Aorta (tissue), 5 donors: Measurements from ENCODE around the gene MXD3. TPM values are rescaled to one million over a fixed set of nuclear protein-coding genes. Genes with fewer than 3 reads are reported as not detected.

ENCODE experiments used
- ATAC-seq: fragments of 200-7000 bp; cut with Tn5 transposase; one replicate; pipeline ENCODE4 v1.9.1; 2022; ENCODE audit warnings: moderate library complexity; ENCODE audit not compliant: low FRiP score
- DNase-seq, 2 donors: peaks; one replicate each; pipeline ENCODE4 v3.0.0-alpha.2; 2020
- H3K27ac ChIP-seq, 2 donors: one replicate each; pipeline ENCODE4 v1.5.1; 2013; ENCODE audit warnings: low read length in 2 of 2, mild to moderate bottlenecking in 2 of 2, moderate library complexity in 2 of 2, control low read depth in 1 of 2, inconsistent platforms in 1 of 2, low read depth in 1 of 2
- H3K27me3 ChIP-seq, 2 donors: one replicate each; pipeline ENCODE4 v1.6.1; 2013; ENCODE audit warnings: control low read depth in 1 of 2, low read length in 1 of 2, mild to moderate bottlenecking in 1 of 2, moderate library complexity in 1 of 2; ENCODE audit not compliant: insufficient read depth in 2 of 2, control insufficient read depth in 1 of 2
- H3K36me3 ChIP-seq, 2 donors: one replicate each; pipeline ENCODE4 v1.6.1; 2013; ENCODE audit warnings: control low read depth in 1 of 2, low read length in 1 of 2, mild to moderate bottlenecking in 1 of 2; ENCODE audit not compliant: insufficient read depth in 2 of 2, control insufficient read depth in 1 of 2
- H3K4me1 ChIP-seq, 2 donors: one replicate each; pipeline ENCODE4 v1.6.1; 2013; ENCODE audit warnings: low read length in 2 of 2, control low read depth in 1 of 2, mild to moderate bottlenecking in 1 of 2, moderate library complexity in 1 of 2; ENCODE audit not compliant: insufficient read depth in 2 of 2, control insufficient read depth in 1 of 2
- H3K4me3 ChIP-seq, 2 donors: one replicate each; pipeline ENCODE4 v1.5.1; 2013; ENCODE audit warnings: low read length in 2 of 2, control low read depth in 1 of 2, mild to moderate bottlenecking in 1 of 2
- H3K9me3 ChIP-seq: one replicate; pipeline ENCODE4 v1.6.1; 2013; ENCODE audit warnings: mild to moderate bottlenecking, low read length; ENCODE audit not compliant: control insufficient read depth
- WGBS, 2 donors: extraction: QIAGEN DNeasy Blood & Tissue Kit; methylation state at CpG; one replicate each; pipeline ENCODE4 v1.1.7; 2013; 5-methylcytosine and 5-hydroxymethylcytosine counted together
- intact Hi-C, 2 donors: fragments of 100-400 bp; cut with DNase I; formaldehyde crosslinking; loops; one replicate each; pipeline versions ENCODE4 v1.14.2 to v1.15.0; 2022
- polyA plus RNA-seq, 2 donors: library from polyadenylated mRNA; stranded (reverse); fragments of 200-250 nt; gene quantifications; one replicate each; pipeline ENCODE4 v1.2.3, GENCODE V29; 2013
- total RNA-seq, 2 donors: library from RNA; stranded (reverse); fragmentation: NEBNext Ultra II Directional; extraction: Animal tissue kit (Norgen Biotek cat#: 25700); gene quantifications; one replicate each; pipeline ENCODE4 v1.2.1, GENCODE V29; 2021
- donor health status: healthy with polysubstance abuse.
- donor health status: Bipolar disorder and iron deficiency.
- donor health status: DM: no; HTN: no; CAD: no.
- donor health status: DM: no; HTN: no; CAD: no.
- donor health status: DM: yes; HTN: yes; CAD: no.

The MXD3 gene
- total and polyA plus RNA-seq, 4 donors, result 4.1 to 52.6 (median 9.2) TPM

DNA sequence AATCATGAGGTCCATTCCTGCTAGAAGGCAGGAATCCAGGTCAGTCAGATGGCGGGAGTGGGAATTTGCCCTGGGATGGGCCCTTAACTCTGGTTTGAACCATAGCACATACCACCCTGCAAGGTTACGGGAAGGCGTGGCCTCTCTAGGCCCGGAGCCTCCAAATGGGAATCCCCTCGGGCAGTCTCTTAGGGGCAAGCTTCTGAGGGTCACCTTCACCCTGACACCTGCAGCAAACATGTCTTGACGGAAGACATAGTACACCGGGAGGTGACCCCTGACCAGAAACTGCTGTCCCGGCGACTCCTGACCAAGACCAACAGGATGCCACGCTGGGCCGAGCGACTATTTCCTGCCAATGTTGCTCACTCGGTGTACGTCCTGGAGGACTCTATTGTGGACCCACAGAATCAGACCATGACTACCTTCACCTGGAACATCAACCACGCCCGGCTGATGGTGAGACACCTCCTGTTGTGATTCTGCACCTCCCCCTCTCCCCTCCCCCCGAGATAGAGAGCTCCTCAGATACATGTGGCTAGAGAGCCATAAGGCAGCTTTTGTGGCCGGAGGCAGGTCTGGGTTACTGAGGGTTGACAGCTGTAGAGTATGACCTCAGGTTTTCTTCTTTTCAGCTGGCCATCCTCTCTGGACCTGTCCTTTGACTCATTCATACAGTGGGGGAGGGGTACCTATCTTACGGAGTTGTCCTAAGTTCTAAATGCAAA lies 7.1 kb downstream of the MXD3 start:
- peak overlapping the region; percentile 38 to 74 for H3K4me3 ChIP-seq
- DNase-seq (peak in 1 of 2 donors; percentile 72), ATAC-seq (no peak)
- intact Hi-C loops, result no loop called here
- H3K27ac ChIP-seq, result no peak overlapping the region
- 33 to 39% methylated on average over 19 of the region's 19 CpGs for WGBS, 2 donors
- no peaks in the 10 kb centered on the region for H3K27me3 ChIP-seq
- H3K4me1 ChIP-seq, result no peaks in the 10 kb centered on the region
- H3K36me3 ChIP-seq, result no peaks in the 10 kb centered on the region
- no peaks in the 10 kb centered on the region for H3K9me3 ChIP-seq

DNA sequence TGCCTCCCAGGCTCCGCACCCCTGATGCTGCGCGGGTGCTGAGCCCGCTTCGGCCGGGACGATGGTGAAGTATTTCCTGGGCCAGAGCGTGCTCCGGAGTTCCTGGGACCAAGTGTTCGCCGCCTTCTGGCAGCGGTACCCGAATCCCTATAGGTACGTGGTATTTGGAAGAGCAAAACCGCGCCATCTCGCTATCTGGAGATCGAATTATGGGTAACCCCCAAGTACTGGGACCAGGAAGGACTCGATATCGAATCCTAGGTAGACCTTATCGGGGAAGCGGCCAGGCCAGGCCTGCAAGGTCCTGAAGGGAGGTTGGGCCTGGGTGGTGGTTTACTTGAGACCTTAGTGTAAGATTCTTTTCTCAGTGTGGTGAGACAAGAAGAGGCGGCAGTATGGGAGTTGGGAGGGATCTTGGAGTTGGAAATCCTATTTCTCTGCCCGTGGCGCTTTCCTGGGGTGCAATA lies 7.7 kb downstream of the MXD3 start:
- H3K9me3 ChIP-seq, result no peaks in the 10 kb centered on the region
- 1% methylated on average over 24 to 25 of the region's 25 CpGs for WGBS, 2 donors
- no peaks in the 10 kb centered on the region for H3K36me3 ChIP-seq
- ATAC-seq (no peak), DNase-seq (no peak)
- intact Hi-C loops, result no loop called here
- H3K4me3 ChIP-seq, result peak overlapping the region; percentile 38 to 74
- no peaks in the 10 kb centered on the region for H3K4me1 ChIP-seq
- H3K27me3 ChIP-seq, result no peaks in the 10 kb centered on the region
- H3K27ac ChIP-seq, result peak overlapping the region; percentile 31 to 41

DNA sequence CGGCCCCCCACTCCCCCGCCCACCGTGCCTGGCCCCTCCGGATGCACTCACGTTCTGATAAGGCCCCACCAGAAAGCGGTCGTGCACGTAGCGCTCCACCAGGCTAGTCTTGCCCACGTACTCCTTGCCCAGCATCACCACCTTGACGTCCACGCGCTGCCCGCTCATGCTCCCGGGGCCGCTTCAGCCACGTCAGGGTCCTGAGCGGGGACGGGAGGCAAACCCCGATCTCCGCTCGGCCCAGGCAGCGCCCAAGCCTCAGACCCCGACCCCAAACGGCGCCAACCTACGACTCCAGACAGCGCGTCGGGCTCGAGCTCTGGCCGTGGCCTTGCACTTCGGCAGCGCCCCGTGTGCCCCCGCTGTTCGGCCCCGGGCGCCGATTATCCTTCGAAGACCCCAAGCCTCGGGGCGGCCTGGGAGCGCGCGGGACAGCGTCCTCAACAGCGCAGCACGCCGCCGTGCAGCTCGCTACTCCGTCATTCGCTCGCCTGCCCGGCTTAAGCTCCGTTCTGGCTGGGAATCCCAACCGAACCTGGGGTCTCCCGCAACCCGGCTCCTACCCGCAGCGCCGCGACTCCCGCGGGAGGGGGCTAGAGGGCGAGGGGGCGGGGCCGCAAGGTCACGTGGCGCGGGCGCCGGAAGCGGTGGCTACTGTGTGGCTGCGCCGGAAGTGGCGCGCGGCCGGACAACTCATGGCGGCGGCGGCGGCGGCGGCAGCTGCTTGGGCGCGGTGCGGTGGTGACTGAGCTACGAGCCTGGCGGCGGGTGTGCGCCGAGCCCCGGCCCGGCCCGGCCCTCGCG lies 8.4 kb downstream of the MXD3 start, which contains the start of the genes PRELID1 and RAB24:
TSS of gene PRELID1 (plus strand) at position 679 of the 804 bp plus-strand sequence. CDS start 187 bp downstream, outside the sequence.
TSS of gene RAB24 (minus strand) at position 599 of the 804 bp plus-strand sequence. CDS start at position 168, 431 bp downstream.
- H3K9me3 ChIP-seq, result no peaks in the 10 kb centered on the region
- H3K4me1 ChIP-seq, result no peaks in the 10 kb centered on the region
- DNase-seq, result peak; percentile 93 to 97
- H3K36me3 ChIP-seq, result no peaks in the 10 kb centered on the region
- peak; percentile 93 for ATAC-seq
- intact Hi-C loops, result no loop called here
- no peaks in the 10 kb centered on the region for H3K27me3 ChIP-seq
- peak within 1 kb of the TSS; percentile 38 to 74 for H3K4me3 ChIP-seq
- H3K27ac ChIP-seq, result peak within 1 kb of the TSS; percentile 31 to 41
- WGBS, 2 donors, result 0 to 1% methylated on average over 87 to 100 of the region's 100 CpGs

DNA sequence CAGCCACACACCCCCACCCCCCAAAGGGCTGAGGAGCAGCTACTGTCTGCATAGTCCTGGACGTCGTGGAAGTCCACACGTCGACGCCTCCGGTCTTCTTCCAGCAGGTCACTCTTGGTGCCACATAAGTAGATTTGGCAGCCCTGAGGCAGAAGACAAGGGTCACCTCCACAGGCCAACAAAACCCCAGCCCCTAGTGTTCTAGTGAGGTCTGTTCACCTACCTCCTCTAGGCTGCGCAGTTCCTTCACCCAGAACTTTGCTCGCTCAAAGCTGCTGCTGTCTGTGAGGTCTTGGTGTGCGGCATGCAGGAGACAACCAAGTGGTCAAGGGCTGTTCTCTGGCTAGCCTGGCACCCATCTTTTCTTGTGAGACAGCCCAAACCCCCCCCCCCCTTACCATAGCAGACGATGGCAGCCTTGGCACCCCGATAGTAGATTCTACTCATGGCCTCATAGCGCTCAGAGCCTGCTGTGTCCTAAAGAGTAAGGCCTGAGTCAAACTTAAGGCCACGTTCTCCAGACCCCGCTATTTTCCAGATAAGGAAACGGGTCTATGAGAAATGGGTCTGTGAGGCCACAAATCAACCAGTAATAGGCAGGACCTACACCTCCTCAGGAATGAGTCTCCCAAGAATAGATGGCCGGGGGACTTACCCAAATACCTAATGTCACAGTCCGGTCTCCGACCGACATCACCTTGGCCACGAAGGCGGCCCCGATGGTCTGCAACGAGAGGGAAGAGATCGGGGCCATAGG lies 9.2 kb downstream of the MXD3 start:
- intact Hi-C loops, result no loop called here
- ATAC-seq, result no peak
- no peak overlapping the region for H3K27ac ChIP-seq

DNA sequence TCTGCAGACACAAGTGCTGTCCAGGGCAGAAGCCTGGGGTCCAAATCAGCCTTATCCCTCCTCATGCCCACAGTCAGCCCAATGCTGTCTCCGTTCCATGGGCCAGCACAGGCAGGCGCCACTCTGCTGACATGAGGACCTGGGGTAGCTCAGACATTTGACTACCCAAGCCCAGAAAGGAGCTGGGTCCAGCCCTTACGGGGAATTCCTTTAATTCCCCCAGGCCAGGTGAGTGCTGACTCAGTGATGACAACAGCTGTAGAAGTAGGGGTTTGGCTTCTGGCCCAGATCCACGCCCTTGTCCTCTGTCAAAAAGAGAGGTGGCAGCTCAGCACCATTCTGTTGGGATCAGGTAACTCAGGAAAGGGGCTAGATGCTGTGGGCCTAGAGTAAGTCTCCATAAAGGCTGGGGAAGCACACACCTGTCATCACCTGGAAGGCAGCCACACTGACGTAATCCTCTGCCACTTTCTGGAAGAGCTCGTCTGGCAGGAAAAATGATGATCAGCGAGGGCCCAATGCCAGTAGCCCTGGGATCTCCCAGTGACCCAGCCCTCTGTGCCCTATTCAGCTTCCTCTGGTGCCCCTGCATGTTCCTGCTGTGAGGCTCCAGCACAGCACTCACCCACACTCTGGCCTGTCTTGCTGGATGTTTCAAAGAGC lies 10.1 kb downstream of the MXD3 start:
- Histone ChIP-seq H3K36me3 (peaks cover 0 to 6% of the 10 kb centered on the region in 2 donors), H3K27ac (no peak overlapping the region), H3K4me3 (no peak overlapping the region), H3K4me1 (no peaks in the 10 kb centered on the region), H3K9me3 (no peaks in the 10 kb centered on the region), H3K27me3 (no peaks in the 10 kb centered on the region)
- 67 to 77% methylated on average over 7 of the region's 7 CpGs for WGBS, 2 donors
- intact Hi-C loops, result no loop called here
- peak in 1 of 2 donors; percentile 70 for DNase-seq
- no peak for ATAC-seq

More for the DNA sequence above, 9.2 kb downstream of the MXD3 start:
- Histone ChIP-seq H3K4me1 (no peaks in the 10 kb centered on the region), H3K36me3 (peaks cover 0 to 6% of the 10 kb centered on the region in 2 donors), H3K9me3 (no peaks in the 10 kb centered on the region), H3K4me3 (peak overlapping the region; percentile 38 to 73), H3K27me3 (no peaks in the 10 kb centered on the region)
- peak in 1 of 2 donors; percentile 76 for DNase-seq
- WGBS, 2 donors, result 30% methylated on average over 24 of the region's 24 CpGs

DNA sequence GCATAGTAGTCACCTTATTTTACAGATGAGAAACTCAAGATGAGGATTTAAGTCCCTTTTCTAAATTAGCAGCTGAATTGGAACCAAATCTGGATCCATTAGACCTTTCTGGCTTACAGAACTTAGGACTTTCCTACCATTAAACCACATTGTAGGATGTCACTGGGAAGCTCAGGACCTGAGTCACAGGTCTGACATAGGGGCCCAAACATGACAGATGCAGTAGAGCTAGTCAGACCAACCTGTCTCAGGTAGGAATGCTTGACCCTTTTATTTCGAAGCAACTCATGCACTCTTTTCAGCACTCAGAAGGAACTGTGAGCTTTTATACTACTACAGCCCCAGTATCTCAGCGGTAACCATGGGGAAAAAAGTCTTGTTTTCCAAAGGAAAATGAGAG lies 10.7 kb downstream of the MXD3 start:
- Histone ChIP-seq H3K4me3 (no peak overlapping the region), H3K36me3 (peaks cover 0 to 6% of the 10 kb centered on the region in 2 donors), H3K4me1 (no peaks in the 10 kb centered on the region), H3K27me3 (no peaks in the 10 kb centered on the region), H3K27ac (no peak overlapping the region), H3K9me3 (no peaks in the 10 kb centered on the region)
- no peak for DNase-seq
- intact Hi-C loops, result no loop called here
- WGBS, 2 donors, result 78 to 87% methylated on average over 2 of the region's 2 CpGs
- no peak for ATAC-seq

DNA sequence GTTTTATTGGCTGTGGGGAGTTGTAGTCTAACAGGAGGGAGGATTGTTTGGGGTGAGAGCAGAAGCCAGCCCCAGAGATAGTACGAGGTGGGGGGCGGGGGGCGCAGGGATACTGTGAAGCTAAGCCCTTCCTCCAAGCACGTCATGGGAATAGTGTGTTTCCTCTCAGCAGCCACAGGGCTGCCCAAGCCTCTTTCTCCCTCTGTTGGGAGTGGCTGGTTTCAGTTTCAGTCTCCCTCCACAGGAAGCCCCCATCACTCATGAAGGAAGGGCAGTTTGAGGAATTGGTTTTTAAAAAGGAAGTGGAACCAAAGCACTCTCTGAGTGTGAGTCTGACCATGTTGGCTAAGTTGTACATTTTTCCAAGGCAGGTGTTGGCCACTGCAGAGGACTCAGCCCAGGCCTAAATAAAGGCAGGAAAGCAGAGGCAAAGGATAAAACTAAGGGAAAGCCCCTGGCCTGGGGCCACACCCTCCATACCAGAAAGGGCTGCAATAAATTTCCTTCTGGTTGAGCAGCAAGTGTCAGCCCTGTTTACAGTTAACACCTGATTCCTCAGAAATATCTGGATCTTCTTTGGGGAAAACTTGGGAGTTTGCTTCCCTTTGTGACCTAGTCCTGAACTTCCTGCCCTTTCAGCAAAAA lies 11.3 kb downstream of the MXD3 start:
- Histone ChIP-seq H3K27ac (no peak overlapping the region), H3K4me1 (no peaks in the 10 kb centered on the region), H3K9me3 (no peaks in the 10 kb centered on the region), H3K27me3 (no peaks in the 10 kb centered on the region), H3K4me3 (no peak overlapping the region), H3K36me3 (peaks cover 0 to 6% of the 10 kb centered on the region in 2 donors)
- DNase-seq, result peak; percentile 73 to 80
- WGBS, 2 donors, result 33 to 38% methylated on average over 4 of the region's 4 CpGs
- peak; percentile 36 for ATAC-seq
- intact Hi-C loops, result no loop called here
